ENCODE results near the gene USP44.

Gene USP44

GRCh38 chr12:95551305-95551704 is at the start of gene USP44:
Gene USP44, minus strand, starts transcription at chr12:95551476. Its CDS starts 17,220 bp downstream, at chr12:95534256.
- Histone ChIP-seq H3K27ac (no peak within 1 kb of the TSS), H3K4me1 (ENCODE audit: control insufficient read depth in 1 of 2, insufficient read depth in 1 of 2, low read depth in 1 of 2, low read length in 1 of 2) (peaks cover 9 to 15% of the 10 kb centered on the region in 2 experiments), H3K27me3 (peaks cover 59% of the 10 kb centered on the region), H3K4me3 (ENCODE audit: low read depth in 1 of 2, low read length in 1 of 2) (no peak within 1 kb of the TSS), H3K36me3 (no peaks in the 10 kb centered on the region), H3K9me3 (peaks cover 12% of the 10 kb centered on the region)
- TF ChIP-seq, protein P1, sequence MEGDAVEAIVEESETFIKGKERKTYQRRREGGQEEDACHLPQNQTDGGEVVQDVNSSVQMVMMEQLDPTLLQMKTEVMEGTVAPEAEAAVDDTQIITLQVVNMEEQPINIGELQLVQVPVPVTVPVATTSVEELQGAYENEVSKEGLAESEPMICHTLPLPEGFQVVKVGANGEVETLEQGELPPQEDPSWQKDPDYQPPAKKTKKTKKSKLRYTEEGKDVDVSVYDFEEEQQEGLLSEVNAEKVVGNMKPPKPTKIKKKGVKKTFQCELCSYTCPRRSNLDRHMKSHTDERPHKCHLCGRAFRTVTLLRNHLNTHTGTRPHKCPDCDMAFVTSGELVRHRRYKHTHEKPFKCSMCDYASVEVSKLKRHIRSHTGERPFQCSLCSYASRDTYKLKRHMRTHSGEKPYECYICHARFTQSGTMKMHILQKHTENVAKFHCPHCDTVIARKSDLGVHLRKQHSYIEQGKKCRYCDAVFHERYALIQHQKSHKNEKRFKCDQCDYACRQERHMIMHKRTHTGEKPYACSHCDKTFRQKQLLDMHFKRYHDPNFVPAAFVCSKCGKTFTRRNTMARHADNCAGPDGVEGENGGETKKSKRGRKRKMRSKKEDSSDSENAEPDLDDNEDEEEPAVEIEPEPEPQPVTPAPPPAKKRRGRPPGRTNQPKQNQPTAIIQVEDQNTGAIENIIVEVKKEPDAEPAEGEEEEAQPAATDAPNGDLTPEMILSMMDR (IDR thresholded peaks at IDR 0.05): no peak

- no peaks in the 10 kb centered on the region for H3K9me3 ChIP-seq
- H3K36me3 ChIP-seq: no peaks in the 10 kb centered on the region
- no peaks in the 10 kb centered on the region for H3K27me3 ChIP-seq
- TF ChIP-seq, protein P1 (IDR thresholded peaks at IDR 0.05): no peak
- H3K4me3 ChIP-seq (ENCODE audit: low read depth in 1 of 2, low read length in 1 of 2): no peak overlapping the region
- no peak overlapping the region for H3K27ac ChIP-seq
- H3K4me1 ChIP-seq (ENCODE audit: control insufficient read depth in 1 of 2, insufficient read depth in 1 of 2, low read depth in 1 of 2, low read length in 1 of 2): no peaks in the 10 kb centered on the region
These were observed 49.3 kb upstream of the USP44 start for GRCh38 chr12:95600567-95600966.

GRCh38 chr12:95599880-95600279 is 48.6 kb upstream of the USP44 start:
- Histone ChIP-seq H3K9me3 (no peaks in the 10 kb centered on the region), H3K27ac (no peak overlapping the region), H3K36me3 (no peaks in the 10 kb centered on the region), H3K27me3 (peaks cover 5% of the 10 kb centered on the region), H3K4me3 (ENCODE audit: low read depth in 1 of 2, low read length in 1 of 2) (no peak overlapping the region), H3K4me1 (ENCODE audit: control insufficient read depth in 1 of 2, insufficient read depth in 1 of 2, low read depth in 1 of 2, low read length in 1 of 2) (no peaks in the 10 kb centered on the region)
- TF ChIP-seq, protein P1 (IDR thresholded peaks at IDR 0.05): no peak

DNA sequence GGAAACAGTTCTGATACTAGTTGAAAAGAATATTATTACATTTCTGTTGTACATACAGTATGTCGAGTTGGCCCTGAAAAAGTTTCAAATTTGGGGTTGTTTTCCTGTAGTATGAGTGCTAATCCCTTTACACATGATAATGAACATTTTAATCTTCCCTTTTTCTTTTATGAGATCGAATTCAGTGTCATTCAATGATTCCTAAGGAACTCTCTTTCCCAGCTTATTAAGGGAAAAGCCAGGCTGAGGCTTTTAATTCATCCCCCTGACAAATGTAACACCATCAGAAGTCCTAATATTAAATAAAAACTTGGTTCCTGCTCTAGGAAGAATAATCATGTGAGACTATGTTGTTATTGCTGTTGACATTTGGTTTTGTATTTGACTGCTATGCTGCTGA is 42.9 kb upstream of the USP44 start:
- H3K27me3 ChIP-seq: peaks cover 12% of the 10 kb centered on the region
- TF ChIP-seq, protein P1 (IDR thresholded peaks at IDR 0.05): no peak
- no peak overlapping the region for H3K4me3 ChIP-seq (ENCODE audit: low read depth in 1 of 2, low read length in 1 of 2)
- H3K9me3 ChIP-seq: no peaks in the 10 kb centered on the region
- H3K36me3 ChIP-seq: no peaks in the 10 kb centered on the region
- no peak overlapping the region for H3K27ac ChIP-seq
- H3K4me1 ChIP-seq (ENCODE audit: control insufficient read depth in 1 of 2, insufficient read depth in 1 of 2, low read depth in 1 of 2, low read length in 1 of 2): no peaks in the 10 kb centered on the region

DNA sequence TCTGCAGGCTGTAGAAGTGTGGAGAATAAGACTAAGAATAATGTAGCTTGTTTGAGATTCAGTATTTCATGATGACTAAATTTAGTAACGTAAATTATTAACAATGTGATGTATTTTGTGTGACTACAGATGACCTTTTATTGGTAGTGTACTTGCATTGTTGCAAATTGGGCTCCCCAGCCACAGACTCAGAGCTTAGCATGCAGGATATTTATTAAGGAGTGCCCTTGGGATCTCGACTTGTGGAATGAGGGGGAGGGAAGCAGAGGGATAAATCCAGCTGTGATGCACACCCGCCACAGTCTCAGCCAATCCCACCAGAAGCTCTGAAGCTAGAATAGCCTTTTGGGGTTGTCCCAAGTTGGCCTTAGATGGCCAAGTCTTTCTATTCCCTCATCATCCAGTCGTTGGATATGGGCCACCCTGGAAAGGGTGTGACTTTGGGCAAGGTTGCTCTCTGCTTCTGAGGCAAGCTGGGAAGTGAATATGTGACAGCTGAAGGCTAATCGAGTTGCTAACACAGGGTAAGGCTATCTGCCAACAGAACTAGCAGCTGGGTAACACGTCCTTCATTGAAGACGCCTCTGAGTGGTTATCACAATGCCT is 42.1 kb upstream of the USP44 start:
- Histone ChIP-seq H3K27me3 (peaks cover 17% of the 10 kb centered on the region), H3K27ac (no peak overlapping the region), H3K4me3 (ENCODE audit: low read depth in 1 of 2, low read length in 1 of 2) (no peak overlapping the region), H3K36me3 (no peaks in the 10 kb centered on the region), H3K9me3 (no peaks in the 10 kb centered on the region), H3K4me1 (ENCODE audit: control insufficient read depth in 1 of 2, insufficient read depth in 1 of 2, low read depth in 1 of 2, low read length in 1 of 2) (no peaks in the 10 kb centered on the region)
- TF ChIP-seq, protein P1 (IDR thresholded peaks at IDR 0.05): no peak

Data from neutrophil (primary cell).